ENCODE measurements around the gene OPN5.
A peak's percentile ranks its signal among the peaks of the same experiment; 100 is the strongest.
"Not testable (repeated sequence)": the region's sequence is repeated elsewhere in the genome, so short reads cannot be mapped to it uniquely, and the experiment has no call there.

Gene OPN5

GRCh38 chr6:47781732-47782131 is at the start of gene OPN5:
Gene OPN5 (plus strand): TSS chr6:47782032. CDS start chr6:47782067, 35 bp downstream.
- DNase-seq, result no peak

- DNase-seq, result peak in 1 of 2 experiments; percentile 4
These were observed 47.8 kb upstream of the OPN5 start for GRCh38 chr6:47733879-47734558.

- no peak for DNase-seq
These were observed 46.9 kb upstream of the OPN5 start for GRCh38 chr6:47734831-47735481.

GRCh38 chr6:47736083-47736700 is 45.6 kb upstream of the OPN5 start:
- no peak for DNase-seq

GRCh38 chr6:47737406-47737805 is 44.4 kb upstream of the OPN5 start:
- DNase-seq, result no peak

GRCh38 chr6:47740714-47741113 is 41.1 kb upstream of the OPN5 start:
- no peak for DNase-seq

GRCh38 chr6:47741807-47742206 is 40.0 kb upstream of the OPN5 start:
- DNase-seq, result no peak

GRCh38 chr6:47743744-47744143 is 38.1 kb upstream of the OPN5 start:
- DNase-seq, result no peak

- not testable (repeated sequence) for DNase-seq
These were observed 36.6 kb upstream of the OPN5 start for GRCh38 chr6:47745269-47745668.

GRCh38 chr6:47749757-47750156 is 32.1 kb upstream of the OPN5 start:
- DNase-seq, result no peak

GRCh38 chr6:47752801-47753200 is 29.0 kb upstream of the OPN5 start:
- DNase-seq, result no peak

GRCh38 chr6:47759364-47759763 is 22.5 kb upstream of the OPN5 start:
- no peak for DNase-seq

GRCh38 chr6:47762502-47762901 is 19.3 kb upstream of the OPN5 start:
- no peak for DNase-seq

- no peak for DNase-seq
These were observed 15.4 kb upstream of the OPN5 start for GRCh38 chr6:47766445-47766844.

GRCh38 chr6:47767102-47767501 is 14.7 kb upstream of the OPN5 start:
- DNase-seq, result no peak

- no peak for DNase-seq
These were observed 11.8 kb upstream of the OPN5 start for GRCh38 chr6:47769982-47770381.

- DNase-seq, result no peak
These were observed 9.5 kb upstream of the OPN5 start for GRCh38 chr6:47772359-47772758.

GRCh38 chr6:47773005-47773404 is 8.8 kb upstream of the OPN5 start:
- DNase-seq, result no peak

GRCh38 chr6:47780510-47781356 is 1.1 kb upstream of the OPN5 start:
- DNase-seq, result peak; percentile 3 to 27

- DNase-seq, result no peak
These were observed 3.4 kb downstream of the OPN5 start for GRCh38 chr6:47785182-47785581.

GRCh38 chr6:47787620-47788497 is 6.0 kb downstream of the OPN5 start:
- DNase-seq, result peak; percentile 52 to 67

GRCh38 chr6:47788498-47788884 is 6.7 kb downstream of the OPN5 start:
- no peak for DNase-seq
